SU-DHL-6 (cell line): ENCODE data around the gene FMN1.

ENCODE experiments used
- H2AFZ ChIP-seq: fragments of 200-600 bp; sonication (generic); 2 replicates; pipeline ENCODE4 v1.6.1; 2014; ENCODE audit warnings: low read depth, mild to moderate bottlenecking, moderate library complexity, mixed read lengths, antibody characterized with exemption, low read length; ENCODE audit not compliant: severe bottlenecking
- H3F3A ChIP-seq: fragments of 200-600 bp; shearing (Covaris generic); 2 replicates; pipeline ENCODE4 v1.6.0; 2016; ENCODE audit warnings: antibody characterized with exemption, mild to moderate bottlenecking; ENCODE audit not compliant: insufficient read depth
- H3K27ac ChIP-seq: fragments of 200-600 bp; sonication (generic); 2 replicates; pipeline ENCODE4 v1.5.1; 2016; ENCODE audit warnings: low read depth, mild to moderate bottlenecking, low read length, moderate library complexity, mixed read lengths
- H3K27me3 ChIP-seq: fragments of 200-600 bp; sonication (generic), shearing (Covaris generic); 2 replicates; pipeline ENCODE4 v1.6.0; 2014; ENCODE audit warnings: mild to moderate bottlenecking, low read length
- H3K36me3 ChIP-seq: fragments of 200-600 bp; sonication (generic); 2 replicates; pipeline ENCODE4 v1.6.1; 2014; ENCODE audit warnings: mild to moderate bottlenecking, low read length, mixed read lengths
- H3K4me2 ChIP-seq: fragments of 300-600, 200-600 bp; shearing (Covaris generic), sonication (generic); 2 replicates; pipeline ENCODE4 v1.6.0; 2014; ENCODE audit warnings: low read length, low read depth, mild to moderate bottlenecking; ENCODE audit not compliant: poor library complexity, severe bottlenecking
- H3K4me3 ChIP-seq: fragments of 200-600 bp; sonication (generic); 2 replicates; pipeline ENCODE4 v1.5.1; 2014; ENCODE audit warnings: antibody characterized with exemption, low read length, mild to moderate bottlenecking, mixed read lengths; ENCODE audit not compliant: insufficient read depth, poor library complexity, severe bottlenecking
- H3K79me2 ChIP-seq: fragments of 200-600 bp; sonication (generic); 2 replicates; pipeline ENCODE4 v1.6.1; 2014; ENCODE audit warnings: mild to moderate bottlenecking, low read length, moderate library complexity; ENCODE audit not compliant: insufficient read depth
- H3K9ac ChIP-seq: fragments of 200-600 bp; sonication (generic); 2 replicates; pipeline ENCODE4 v1.7.0; 2014; ENCODE audit warnings: mild to moderate bottlenecking, low read length
- H3K9me2 ChIP-seq: fragments of 200-600 bp; sonication (generic); replicated peaks from 2 replicates; pipeline ENCODE4 v1.6.1; 2014; ENCODE audit warnings: low read length; ENCODE audit not compliant: insufficient read depth
- H3K9me3 ChIP-seq: fragments of 200-600 bp; sonication (generic); 2 replicates; pipeline ENCODE4 v1.6.1; 2014; ENCODE audit warnings: low read length, mixed read lengths; ENCODE audit not compliant: insufficient read depth
- H4K20me1 ChIP-seq: fragments of 200-600 bp; sonication (generic); 2 replicates; pipeline ENCODE4 v1.6.1; 2014; ENCODE audit warnings: low read depth, mild to moderate bottlenecking, antibody characterized with exemption, low read length, moderate library complexity, mixed read lengths
- EZH2phosphoT487 ChIP-seq: fragments of 200-600 bp; sonication (generic), shearing (Covaris generic); conservative IDR thresholded peaks from 2 replicates; pipeline ENCODE4 v1.6.1; 2018; ENCODE audit warnings: mild to moderate bottlenecking, antibody characterized with exemption, low read length, moderate library complexity, mixed read lengths
- TF ChIP-seq, protein P1 (sequence below): fragments of 200-600 bp; sonication (generic); IDR thresholded peaks from one replicate; pipeline ENCODE4 v1.5.1; 2017; ENCODE audit warnings: antibody characterized with exemption, mild to moderate bottlenecking, low read length, moderate library complexity; ENCODE audit not compliant: insufficient read depth, poor library complexity, severe bottlenecking

Gene FMN1

GRCh38 chr15:33098094-33099058, 96.1 kb downstream of the FMN1 start:
- no peaks in the 10 kb centered on the region for H3K27me3 ChIP-seq
- H3F3A ChIP-seq = no peaks in the 10 kb centered on the region
- TF ChIP-seq, protein P1, sequence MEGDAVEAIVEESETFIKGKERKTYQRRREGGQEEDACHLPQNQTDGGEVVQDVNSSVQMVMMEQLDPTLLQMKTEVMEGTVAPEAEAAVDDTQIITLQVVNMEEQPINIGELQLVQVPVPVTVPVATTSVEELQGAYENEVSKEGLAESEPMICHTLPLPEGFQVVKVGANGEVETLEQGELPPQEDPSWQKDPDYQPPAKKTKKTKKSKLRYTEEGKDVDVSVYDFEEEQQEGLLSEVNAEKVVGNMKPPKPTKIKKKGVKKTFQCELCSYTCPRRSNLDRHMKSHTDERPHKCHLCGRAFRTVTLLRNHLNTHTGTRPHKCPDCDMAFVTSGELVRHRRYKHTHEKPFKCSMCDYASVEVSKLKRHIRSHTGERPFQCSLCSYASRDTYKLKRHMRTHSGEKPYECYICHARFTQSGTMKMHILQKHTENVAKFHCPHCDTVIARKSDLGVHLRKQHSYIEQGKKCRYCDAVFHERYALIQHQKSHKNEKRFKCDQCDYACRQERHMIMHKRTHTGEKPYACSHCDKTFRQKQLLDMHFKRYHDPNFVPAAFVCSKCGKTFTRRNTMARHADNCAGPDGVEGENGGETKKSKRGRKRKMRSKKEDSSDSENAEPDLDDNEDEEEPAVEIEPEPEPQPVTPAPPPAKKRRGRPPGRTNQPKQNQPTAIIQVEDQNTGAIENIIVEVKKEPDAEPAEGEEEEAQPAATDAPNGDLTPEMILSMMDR = no peak
- TF ChIP-seq EZH2phosphoT487 = no peak
- no peaks in the 10 kb centered on the region for H3K36me3 ChIP-seq
- no peak overlapping the region for H3K4me2 ChIP-seq
- no peak overlapping the region for H2AFZ ChIP-seq
- no peak overlapping the region for H3K27ac ChIP-seq
- H3K9ac ChIP-seq = no peak overlapping the region
- H3K9me2 ChIP-seq = no peaks in the 10 kb centered on the region
- H4K20me1 ChIP-seq = no peaks in the 10 kb centered on the region
- no peaks in the 10 kb centered on the region for H3K79me2 ChIP-seq
- H3K4me3 ChIP-seq = no peak overlapping the region
- no peaks in the 10 kb centered on the region for H3K9me3 ChIP-seq

DNA sequence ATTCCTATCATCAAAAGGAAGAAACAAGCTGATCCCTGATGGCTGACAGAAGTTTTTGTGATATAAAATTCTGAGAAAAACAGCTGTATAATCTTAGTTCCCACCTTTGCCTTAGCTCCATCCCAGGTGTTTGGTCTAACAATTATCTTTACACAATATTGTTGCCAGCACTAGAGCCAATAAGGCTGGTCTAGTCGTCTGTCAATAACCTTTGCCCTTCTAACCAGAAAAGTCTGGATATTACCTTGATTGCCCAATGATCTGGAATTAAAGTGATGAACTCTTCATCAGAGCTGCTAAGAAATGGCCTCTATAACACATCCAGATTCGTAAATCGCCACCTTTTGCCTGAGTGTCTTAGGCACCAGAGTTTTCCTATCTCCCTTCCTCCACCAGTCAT, 98.4 kb downstream of the FMN1 start:
- TF ChIP-seq, protein P1 = no peak
- TF ChIP-seq EZH2phosphoT487 = no peak
- H3F3A ChIP-seq = no peaks in the 10 kb centered on the region

GRCh38 chr15:33095641-33096040, 98.9 kb downstream of the FMN1 start:
- Histone ChIP-seq H3K9ac (no peak overlapping the region), H4K20me1 (no peaks in the 10 kb centered on the region), H3K4me3 (no peak overlapping the region), H3F3A (no peaks in the 10 kb centered on the region), H3K27me3 (no peaks in the 10 kb centered on the region), H3K9me3 (no peaks in the 10 kb centered on the region), H2AFZ (no peak overlapping the region), H3K4me2 (no peak overlapping the region), H3K79me2 (no peaks in the 10 kb centered on the region), H3K36me3 (no peaks in the 10 kb centered on the region), H3K27ac (no peak overlapping the region), H3K9me2 (no peaks in the 10 kb centered on the region)
- TF ChIP-seq, protein P1 = no peak
- TF ChIP-seq EZH2phosphoT487 = no peak

More for the DNA sequence above, 98.4 kb downstream of the FMN1 start:
- Histone ChIP-seq H3K36me3 (no peaks in the 10 kb centered on the region), H3K4me3 (no peak overlapping the region), H4K20me1 (no peaks in the 10 kb centered on the region), H2AFZ (no peak overlapping the region), H3K9me3 (no peaks in the 10 kb centered on the region), H3K9ac (no peak overlapping the region), H3K27me3 (no peaks in the 10 kb centered on the region), H3K9me2 (no peaks in the 10 kb centered on the region), H3K79me2 (no peaks in the 10 kb centered on the region), H3K4me2 (no peak overlapping the region), H3K27ac (no peak overlapping the region)
